Urinary bladder (tissue), 4 donors: Measurements from ENCODE around the gene GOLGA6L26. TPM values are rescaled to one million over a fixed set of nuclear protein-coding genes. Genes with fewer than 3 reads are reported as not detected.
"Not testable (repeated sequence)": the region's sequence is repeated elsewhere in the genome, so short reads cannot be mapped to it uniquely, and the experiment has no call there.

Source experiments
- DNase-seq: peaks from one replicate; pipeline ENCODE4 v3.0.0-alpha.2; 2015; ENCODE audit errors: extremely low spot score
- H3K27ac ChIP-seq: one replicate; pipeline ENCODE4 v1.5.1; 2013; ENCODE audit warnings: low read depth, mild to moderate bottlenecking, moderate library complexity
- H3K36me3 ChIP-seq: one replicate; pipeline ENCODE4 v1.6.1; 2013; ENCODE audit warnings: mild to moderate bottlenecking, moderate library complexity; ENCODE audit not compliant: insufficient read depth
- H3K4me1 ChIP-seq: one replicate; pipeline ENCODE4 v1.6.1; 2013; ENCODE audit warnings: mild to moderate bottlenecking, moderate library complexity; ENCODE audit not compliant: insufficient read depth
- H3K4me3 ChIP-seq: one replicate; pipeline ENCODE4 v1.5.1; 2013; ENCODE audit warnings: low read depth, low read length
- WGBS: extraction: QIAGEN DNeasy Blood & Tissue Kit; methylation state at CpG from one replicate; pipeline ENCODE4 v1.1.7; 2013; 5-methylcytosine and 5-hydroxymethylcytosine counted together
- polyA plus RNA-seq: library from polyadenylated mRNA; stranded (reverse); fragments of 200-250 nt; gene quantifications from one replicate; pipeline ENCODE4 v1.2.3, GENCODE V29; 2013
- total RNA-seq: library from RNA; depleted of rRNA; stranded (reverse); fragments of >200 nt; gene quantifications from one replicate; pipeline ENCODE4 v1.2.3, GENCODE V29; 2014
- donor health status: healthy with polysubstance abuse.
- donor health status: healthy.

GOLGA6L26 gene
- total RNA-seq: not detected
- not detected for polyA plus RNA-seq

- H3K36me3 ChIP-seq, H3K27ac ChIP-seq, H3K4me3 ChIP-seq, H3K4me1 ChIP-seq, DNase-seq: not testable (repeated sequence)
- no CpG with 5 or more reads among the region's 7 CpGs for WGBS
These were observed at the start of gene GOLGA6L26 for GRCh38 chr15:23334096-23334495. GOLGA6L26 (minus strand) TSS chr15:23334196; CDS start chr15:23334135, 61 bp downstream.

- not testable (repeated sequence) for DNase-seq, H3K27ac ChIP-seq, H3K4me1 ChIP-seq, H3K4me3 ChIP-seq, H3K36me3 ChIP-seq
- 46% methylated on average over 7 of the region's 7 CpGs for WGBS
These were observed 47.2 kb upstream of the GOLGA6L26 start for GRCh38 chr15:23381192-23381591.

- WGBS: 61% methylated on average over 4 of the region's 4 CpGs
- H3K27ac ChIP-seq, H3K4me1 ChIP-seq, H3K36me3 ChIP-seq, DNase-seq, H3K4me3 ChIP-seq: not testable (repeated sequence)
These were observed 46.7 kb upstream of the GOLGA6L26 start for GRCh38 chr15:23380700-23381099.

- H3K4me3 ChIP-seq, H3K36me3 ChIP-seq, H3K4me1 ChIP-seq, H3K27ac ChIP-seq, DNase-seq: not testable (repeated sequence)
- 90% methylated on average over 13 of the region's 13 CpGs for WGBS
These were observed 45.0 kb upstream of the GOLGA6L26 start for GRCh38 chr15:23378946-23379345.

GRCh38 chr15:23374226-23374625 is 40.2 kb upstream of the GOLGA6L26 start:
- not testable (repeated sequence) for DNase-seq, H3K4me1 ChIP-seq, H3K27ac ChIP-seq, H3K4me3 ChIP-seq, H3K36me3 ChIP-seq
- WGBS: 93% methylated on average over 11 of the region's 11 CpGs

GRCh38 chr15:23372891-23373600 is 39.0 kb upstream of the GOLGA6L26 start:
- H3K4me3 ChIP-seq, H3K36me3 ChIP-seq, H3K4me1 ChIP-seq, DNase-seq, H3K27ac ChIP-seq: not testable (repeated sequence)
- 97% methylated on average over 40 of the region's 40 CpGs for WGBS

- WGBS: 76% methylated on average over 15 of the region's 15 CpGs
- DNase-seq: no peak
- H3K4me3 ChIP-seq: no peak overlapping the region
- H3K4me1 ChIP-seq: no peaks in the 10 kb centered on the region
- H3K36me3 ChIP-seq: no peaks in the 10 kb centered on the region
- no peak overlapping the region for H3K27ac ChIP-seq
These were observed 38.3 kb upstream of the GOLGA6L26 start for GRCh38 chr15:23372284-23372683.

GRCh38 chr15:23371868-23372267 is 37.9 kb upstream of the GOLGA6L26 start:
- not testable (repeated sequence) for H3K4me1 ChIP-seq, H3K27ac ChIP-seq, H3K4me3 ChIP-seq, DNase-seq, H3K36me3 ChIP-seq
- 66% methylated on average over 3 of the region's 3 CpGs for WGBS

- not testable (repeated sequence) for DNase-seq, H3K4me3 ChIP-seq, H3K27ac ChIP-seq, H3K36me3 ChIP-seq, H3K4me1 ChIP-seq
- 67% methylated on average over 4 of the region's 4 CpGs for WGBS
These were observed 37.1 kb upstream of the GOLGA6L26 start for GRCh38 chr15:23371134-23371533.

- H3K27ac ChIP-seq: no peak overlapping the region
- 67% methylated on average over 2 of the region's 2 CpGs for WGBS
These were observed 36.6 kb upstream of the GOLGA6L26 start for GRCh38 chr15:23370578-23370977.

GRCh38 chr15:23364261-23364660 is 30.3 kb upstream of the GOLGA6L26 start:
- not testable (repeated sequence) for DNase-seq, H3K27ac ChIP-seq, H3K36me3 ChIP-seq, H3K4me1 ChIP-seq, H3K4me3 ChIP-seq
- WGBS: 56% methylated on average over 6 of the region's 9 CpGs

More at GRCh38 chr15:23370578-23370977, 36.6 kb upstream of the GOLGA6L26 start:
- Histone ChIP-seq H3K4me1 (no peaks in the 10 kb centered on the region), H3K4me3 (no peak overlapping the region), H3K36me3 (no peaks in the 10 kb centered on the region)
- no peak for DNase-seq

GRCh38 chr15:23362622-23363021 is 28.6 kb upstream of the GOLGA6L26 start:
- H3K4me1 ChIP-seq, H3K36me3 ChIP-seq, H3K4me3 ChIP-seq, H3K27ac ChIP-seq, DNase-seq: not testable (repeated sequence)
- 95% methylated on average over 2 of the region's 5 CpGs for whole genome bisulfite sequencing

GRCh38 chr15:23354448-23354847 is 20.5 kb upstream of the GOLGA6L26 start, which contains the start of gene GOLGA8S:
GOLGA8S (plus strand) TSS chr15:23354748; CDS start chr15:23354810, 62 bp downstream.
- not testable (repeated sequence) for H3K4me1 ChIP-seq, DNase-seq, H3K36me3 ChIP-seq, H3K4me3 ChIP-seq, H3K27ac ChIP-seq
- no CpG with 5 or more reads among the region's 8 CpGs for WGBS

GRCh38 chr15:23311233-23311632 is 22.8 kb downstream of the GOLGA6L26 start:
- not testable (repeated sequence) for H3K4me3 ChIP-seq, DNase-seq, H3K4me1 ChIP-seq, H3K36me3 ChIP-seq, H3K27ac ChIP-seq
- WGBS: 89% methylated on average over 13 of the region's 13 CpGs
